Measurements from ENCODE around the gene ALDH1L1.

ALDH1L1 gene

DNA sequence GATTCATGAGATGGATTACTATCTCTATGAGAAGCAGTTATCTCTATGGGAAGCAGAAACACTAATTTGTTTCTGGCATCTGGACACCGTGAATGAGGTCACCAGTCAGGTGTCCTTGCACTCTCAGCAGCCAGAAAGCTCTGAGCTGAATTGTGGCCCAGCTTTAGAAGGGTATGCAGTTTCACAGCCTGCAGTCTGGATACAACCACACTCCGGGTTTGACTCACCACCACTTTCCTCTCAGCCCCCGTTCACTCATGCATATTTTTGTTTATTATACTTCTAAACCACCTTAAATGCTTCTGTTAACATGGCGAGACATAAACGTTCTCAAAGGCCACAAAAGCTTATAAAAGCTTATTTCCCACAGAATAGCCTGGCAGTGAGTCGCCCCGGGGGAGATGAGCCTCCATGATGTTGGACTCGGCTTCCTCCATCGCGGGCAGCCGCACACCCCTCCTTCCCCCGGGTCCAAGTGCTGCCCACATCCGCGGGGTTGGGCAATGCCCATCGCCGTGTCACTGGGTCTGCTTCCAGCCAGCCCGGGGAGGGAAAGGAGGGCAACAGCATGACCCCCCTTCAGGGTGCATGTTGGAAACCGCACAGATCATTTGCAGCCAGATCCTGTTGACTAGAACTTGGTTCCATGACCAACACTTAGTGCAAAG is 79.6 kb downstream of the ALDH1L1 start:
- H3K9me3 ChIP-seq (ENCODE audit: insufficient read depth, low read depth, low read length), result peaks cover 7% of the 10 kb centered on the region
- no peak overlapping the region for H3K18ac ChIP-seq (ENCODE audit: low read length)

DNA sequence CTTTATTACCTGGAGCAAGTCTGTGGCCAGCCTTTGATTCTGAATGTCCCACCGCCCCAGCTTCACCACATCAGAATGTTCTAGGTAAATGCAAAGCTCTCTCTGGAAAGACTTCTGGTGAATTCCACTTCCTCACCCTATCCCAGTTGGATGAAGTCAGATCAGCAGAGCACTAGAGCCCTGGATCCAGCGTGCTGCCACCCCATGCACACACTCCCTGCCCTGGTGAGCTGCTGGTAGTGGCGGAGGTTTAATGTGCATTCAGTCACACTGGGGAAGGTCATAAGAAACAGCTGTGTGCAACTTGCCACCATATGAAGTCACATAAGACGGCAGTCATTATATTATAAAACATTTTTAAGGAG is 80.1 kb downstream of the ALDH1L1 start:
- no peak overlapping the region for H4K91ac ChIP-seq (ENCODE audit: low read depth, low read length)
- no peaks in the 10 kb centered on the region for H3K79me1 ChIP-seq (ENCODE audit: low read length)
- H3K27me3 ChIP-seq (ENCODE audit: insufficient read depth, low read length), result no peaks in the 10 kb centered on the region
- H3K9ac ChIP-seq (ENCODE audit: low read length), result no peak overlapping the region
- no peak overlapping the region for H3K23ac ChIP-seq (ENCODE audit: low read length)
- H3K18ac ChIP-seq (ENCODE audit: low read length), result no peak overlapping the region
- no peak overlapping the region for H3K4me3 ChIP-seq (ENCODE audit: low read depth, low read length)
- no peak overlapping the region for H3K14ac ChIP-seq (ENCODE audit: low read length)
- peaks cover 7% of the 10 kb centered on the region for H3K9me3 ChIP-seq (ENCODE audit: insufficient read depth, low read depth, low read length)
- no CpG with 5 or more reads among the region's 4 CpGs for WGBS (ENCODE audit: extremely low coverage, insufficient coverage, insufficient read length)
- no peaks in the 10 kb centered on the region for H3K79me2 ChIP-seq (ENCODE audit: control insufficient read depth, insufficient read depth, low read length, poor library complexity)
- no peaks in the 10 kb centered on the region for H3K36me3 ChIP-seq (ENCODE audit: control insufficient read depth in 1 of 2, insufficient read depth in 2 of 2, low read length in 2 of 2)
- H2AK5ac ChIP-seq (ENCODE audit: low read length), result no peak overlapping the region
- H4K8ac ChIP-seq (ENCODE audit: low read depth, low read length), result no peak overlapping the region
- H2AFZ ChIP-seq (ENCODE audit: insufficient read depth, low read length, poor library complexity), result no peak overlapping the region
- H3K4me2 ChIP-seq (ENCODE audit: low read length), result no peak overlapping the region
- H2BK12ac ChIP-seq (ENCODE audit: low read length), result no peak overlapping the region
- no peak overlapping the region for H3K27ac ChIP-seq (ENCODE audit: low read depth, low read length)
- H2BK120ac ChIP-seq (ENCODE audit: insufficient read depth, low read length, poor library complexity), result no peak overlapping the region
- H3K4ac ChIP-seq (ENCODE audit: low read depth, low read length), result no peak overlapping the region
- no peaks in the 10 kb centered on the region for H3K4me1 ChIP-seq (ENCODE audit: control insufficient read depth in 1 of 2, insufficient read depth in 2 of 2, low read length in 2 of 2)
- H4K12ac ChIP-seq (ENCODE audit: low read depth, low read length), result no peak overlapping the region
- DNase-seq, result no peak
- no peak overlapping the region for H2BK5ac ChIP-seq (ENCODE audit: low read depth, low read length, poor library complexity)

More for the DNA sequence above, 79.6 kb downstream of the ALDH1L1 start:
- Histone ChIP-seq H2BK5ac (ENCODE audit: low read depth, low read length, poor library complexity) (no peak overlapping the region), H3K79me2 (ENCODE audit: control insufficient read depth, insufficient read depth, low read length, poor library complexity) (no peaks in the 10 kb centered on the region), H3K79me1 (ENCODE audit: low read length) (no peaks in the 10 kb centered on the region), H2AK5ac (ENCODE audit: low read length) (no peak overlapping the region), H4K91ac (ENCODE audit: low read depth, low read length) (no peak overlapping the region), H3K4me1 (ENCODE audit: control insufficient read depth in 1 of 2, insufficient read depth in 2 of 2, low read length in 2 of 2) (no peaks in the 10 kb centered on the region), H3K23ac (ENCODE audit: low read length) (no peak overlapping the region), H3K9ac (ENCODE audit: low read length) (no peak overlapping the region), H2BK12ac (ENCODE audit: low read length) (no peak overlapping the region), H3K14ac (ENCODE audit: low read length) (no peak overlapping the region), H3K4me2 (ENCODE audit: low read length) (no peak overlapping the region), H3K4me3 (ENCODE audit: low read depth, low read length) (no peak overlapping the region), H4K8ac (ENCODE audit: low read depth, low read length) (no peak overlapping the region), H3K36me3 (ENCODE audit: control insufficient read depth in 1 of 2, insufficient read depth in 2 of 2, low read length in 2 of 2) (no peaks in the 10 kb centered on the region), H3K27me3 (ENCODE audit: insufficient read depth, low read length) (no peaks in the 10 kb centered on the region), H4K12ac (ENCODE audit: low read depth, low read length) (no peak overlapping the region), H3K4ac (ENCODE audit: low read depth, low read length) (no peak overlapping the region), H3K27ac (ENCODE audit: low read depth, low read length) (no peak overlapping the region), H2AFZ (ENCODE audit: insufficient read depth, low read length, poor library complexity) (no peak overlapping the region), H2BK120ac (ENCODE audit: insufficient read depth, low read length, poor library complexity) (no peak overlapping the region)
- WGBS (ENCODE audit: extremely low coverage, insufficient coverage, insufficient read length), result no CpG with 5 or more reads among the region's 18 CpGs
- no peak for DNase-seq

- H3K79me1 ChIP-seq (ENCODE audit: low read length), result no peaks in the 10 kb centered on the region
- H3K4ac ChIP-seq (ENCODE audit: low read depth, low read length), result no peak overlapping the region
- H3K27me3 ChIP-seq (ENCODE audit: insufficient read depth, low read length), result no peaks in the 10 kb centered on the region
- H3K79me2 ChIP-seq (ENCODE audit: control insufficient read depth, insufficient read depth, low read length, poor library complexity), result no peaks in the 10 kb centered on the region
- no peak overlapping the region for H3K18ac ChIP-seq (ENCODE audit: low read length)
- H3K14ac ChIP-seq (ENCODE audit: low read length), result no peak overlapping the region
- H4K91ac ChIP-seq (ENCODE audit: low read depth, low read length), result no peak overlapping the region
- no peak overlapping the region for H3K4me2 ChIP-seq (ENCODE audit: low read length)
- no peak overlapping the region for H4K12ac ChIP-seq (ENCODE audit: low read depth, low read length)
- H2BK12ac ChIP-seq (ENCODE audit: low read length), result no peak overlapping the region
- H2AFZ ChIP-seq (ENCODE audit: insufficient read depth, low read length, poor library complexity), result no peak overlapping the region
- no peak for DNase-seq
- peaks cover 7% of the 10 kb centered on the region for H3K9me3 ChIP-seq (ENCODE audit: insufficient read depth, low read depth, low read length)
- no peaks in the 10 kb centered on the region for H3K4me1 ChIP-seq (ENCODE audit: control insufficient read depth in 1 of 2, insufficient read depth in 2 of 2, low read length in 2 of 2)
- no peak overlapping the region for H4K8ac ChIP-seq (ENCODE audit: low read depth, low read length)
- H2BK120ac ChIP-seq (ENCODE audit: insufficient read depth, low read length, poor library complexity), result no peak overlapping the region
- H2AK5ac ChIP-seq (ENCODE audit: low read length), result no peak overlapping the region
- H2BK5ac ChIP-seq (ENCODE audit: low read depth, low read length, poor library complexity), result no peak overlapping the region
- H3K9ac ChIP-seq (ENCODE audit: low read length), result no peak overlapping the region
- WGBS (ENCODE audit: extremely low coverage, insufficient coverage, insufficient read length), result no CpG with 5 or more reads among the region's 2 CpGs
- no peak overlapping the region for H3K23ac ChIP-seq (ENCODE audit: low read length)
- no peak overlapping the region for H3K4me3 ChIP-seq (ENCODE audit: low read depth, low read length)
- no peak overlapping the region for H3K27ac ChIP-seq (ENCODE audit: low read depth, low read length)
- no peaks in the 10 kb centered on the region for H3K36me3 ChIP-seq (ENCODE audit: control insufficient read depth in 1 of 2, insufficient read depth in 2 of 2, low read length in 2 of 2)
These were observed 82.0 kb downstream of the ALDH1L1 start for GRCh38 chr3:126098391-126098858.

DNA sequence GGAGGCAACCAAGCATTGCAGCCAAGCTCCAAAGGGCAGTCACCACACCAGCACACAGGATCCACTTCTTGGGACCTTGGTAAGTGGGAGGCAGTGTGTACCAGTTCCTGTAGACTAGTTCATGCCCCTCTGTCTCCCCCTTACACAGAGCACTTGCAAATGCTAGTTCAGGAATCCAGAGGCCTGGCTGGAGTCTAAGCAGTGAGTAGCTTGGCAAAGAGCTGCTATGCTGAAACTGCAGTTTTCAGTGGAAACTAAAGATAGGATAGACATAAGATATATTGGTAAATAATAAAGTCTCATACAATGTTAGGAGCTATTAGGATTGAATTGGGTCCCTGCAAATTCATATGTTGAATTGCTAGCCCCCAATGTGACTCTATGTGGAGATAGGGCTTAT is 82.6 kb downstream of the ALDH1L1 start:
- H3K4me1 ChIP-seq (ENCODE audit: control insufficient read depth in 1 of 2, insufficient read depth in 2 of 2, low read length in 2 of 2), result no peaks in the 10 kb centered on the region

More for the DNA sequence above, 82.6 kb downstream of the ALDH1L1 start:
- Histone ChIP-seq H3K9ac (ENCODE audit: low read length) (no peak overlapping the region), H3K9me3 (ENCODE audit: insufficient read depth, low read depth, low read length) (peaks cover 7% of the 10 kb centered on the region), H2BK120ac (ENCODE audit: insufficient read depth, low read length, poor library complexity) (no peak overlapping the region), H2BK12ac (ENCODE audit: low read length) (no peak overlapping the region), H4K12ac (ENCODE audit: low read depth, low read length) (no peak overlapping the region), H3K23ac (ENCODE audit: low read length) (no peak overlapping the region), H4K91ac (ENCODE audit: low read depth, low read length) (no peak overlapping the region), H3K4me2 (ENCODE audit: low read length) (no peak overlapping the region), H2AFZ (ENCODE audit: insufficient read depth, low read length, poor library complexity) (no peak overlapping the region), H3K79me2 (ENCODE audit: control insufficient read depth, insufficient read depth, low read length, poor library complexity) (no peaks in the 10 kb centered on the region), H3K27me3 (ENCODE audit: insufficient read depth, low read length) (no peaks in the 10 kb centered on the region), H4K8ac (ENCODE audit: low read depth, low read length) (no peak overlapping the region), H3K27ac (ENCODE audit: low read depth, low read length) (no peak overlapping the region), H2AK5ac (ENCODE audit: low read length) (no peak overlapping the region), H3K18ac (ENCODE audit: low read length) (no peak overlapping the region), H2BK5ac (ENCODE audit: low read depth, low read length, poor library complexity) (no peak overlapping the region), H3K4ac (ENCODE audit: low read depth, low read length) (no peak overlapping the region), H3K36me3 (ENCODE audit: control insufficient read depth in 1 of 2, insufficient read depth in 2 of 2, low read length in 2 of 2) (no peaks in the 10 kb centered on the region), H3K79me1 (ENCODE audit: low read length) (no peaks in the 10 kb centered on the region), H3K14ac (ENCODE audit: low read length) (no peak overlapping the region), H3K4me3 (ENCODE audit: low read depth, low read length) (no peak overlapping the region)
- DNase-seq, result no peak
